GM21737 (cell line): ENCODE data around the gene GABRR1.
"Not testable (repeated sequence)": the region's sequence is repeated elsewhere in the genome, so short reads cannot be mapped to it uniquely, and the experiment has no call there.

Experiments
- ATAC-seq: cut with Tn5 transposase; IDR thresholded peaks from one replicate; pipeline ENCODE4 v1.9.1; 2021; ENCODE audit warnings: mild to moderate bottlenecking, moderate library complexity; ENCODE audit not compliant: unreplicated experiment

GABRR1 gene

GRCh38 chr6:89161326-89162046 is 55.7 kb downstream of the GABRR1 start:
- ATAC-seq, result no peak

DNA sequence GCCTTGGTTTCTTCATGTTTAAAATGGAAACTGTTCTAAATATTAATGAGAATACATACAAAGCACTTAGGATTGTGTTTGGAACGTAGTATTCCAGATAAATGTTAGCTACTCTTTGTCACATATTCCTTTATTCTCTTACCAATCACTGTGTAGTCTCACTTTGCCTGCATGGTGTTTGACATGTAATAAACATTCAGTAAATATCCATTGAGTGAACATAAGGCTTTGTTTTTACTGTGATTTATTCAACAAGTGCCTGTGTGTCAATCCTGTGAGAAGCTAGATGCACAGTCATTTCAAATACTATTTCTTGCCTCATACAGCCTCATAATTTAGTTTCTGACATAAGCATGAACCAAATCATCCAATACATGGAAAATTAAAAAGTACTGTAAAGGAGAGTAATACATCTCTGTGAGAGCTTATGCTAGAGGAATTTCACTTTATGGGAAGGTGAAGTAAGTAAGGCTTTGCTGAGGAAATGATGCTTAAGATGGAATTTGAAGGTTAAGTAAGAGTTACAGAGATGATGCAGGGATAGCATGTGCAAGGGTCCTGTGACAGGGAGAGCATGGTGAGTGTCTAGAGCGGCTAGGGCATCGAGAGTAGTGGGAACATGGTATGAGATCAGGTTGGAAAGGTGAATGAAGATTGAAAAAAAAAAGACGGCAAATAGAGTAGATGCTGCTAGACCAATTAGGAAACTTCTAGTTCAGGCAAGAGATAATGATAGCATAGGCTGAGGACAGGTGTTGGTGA is 56.6 kb downstream of the GABRR1 start:
- ATAC-seq, result no peak

DNA sequence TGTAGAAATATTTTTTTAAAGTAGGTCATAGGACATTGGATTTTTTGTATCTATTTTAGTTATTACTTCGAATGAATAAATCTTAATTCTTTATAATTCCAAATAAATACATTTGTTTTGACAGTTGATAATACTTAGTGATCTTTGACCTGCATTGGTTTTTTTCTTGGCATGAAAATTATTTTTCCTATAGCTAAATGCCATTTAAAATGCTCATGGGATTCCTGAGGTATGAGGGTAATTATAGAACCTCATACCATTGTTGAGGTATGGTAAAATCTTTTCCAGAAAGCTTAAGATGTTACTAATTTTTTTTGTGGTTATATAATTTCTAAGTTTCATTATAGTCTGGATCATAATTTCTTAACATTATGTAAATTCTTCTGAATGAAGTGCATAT is 63.0 kb downstream of the GABRR1 start:
- ATAC-seq, result no peak

DNA sequence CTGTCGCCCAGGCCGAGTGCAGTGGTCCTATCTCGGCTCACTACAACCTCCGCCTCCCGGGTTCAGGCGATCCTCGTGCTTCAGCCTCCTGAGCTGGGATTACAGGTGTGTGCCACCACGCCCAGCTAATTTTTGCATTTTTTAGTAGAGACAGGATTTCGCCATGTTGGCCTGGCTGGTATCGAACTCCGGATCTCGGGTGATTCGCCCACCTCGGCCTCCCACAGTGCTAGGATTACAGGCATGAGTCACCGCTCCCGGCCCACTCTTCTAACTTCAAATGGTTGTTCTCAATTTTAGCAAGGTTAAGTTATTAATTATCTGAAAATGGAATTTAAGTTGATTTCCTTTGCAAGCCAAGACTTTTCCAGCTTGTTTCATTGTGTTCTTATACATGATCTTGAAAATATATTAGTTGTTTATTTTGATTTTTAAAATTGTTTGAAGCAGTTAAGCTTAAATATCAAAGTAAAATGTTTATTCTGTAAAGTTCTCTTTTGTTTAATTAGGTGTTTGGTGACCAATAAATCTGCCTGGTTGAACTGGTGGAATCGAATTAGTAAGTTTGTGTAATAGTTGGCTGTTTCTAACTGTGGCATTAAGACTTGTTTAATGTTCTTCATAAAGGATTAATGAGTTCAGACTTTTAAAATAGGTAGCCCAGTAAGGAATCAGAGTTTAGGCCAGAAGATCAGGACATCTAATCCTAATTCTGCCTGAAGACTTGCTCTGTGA is 69.0 kb downstream of the GABRR1 start:
- ATAC-seq, result no peak

DNA sequence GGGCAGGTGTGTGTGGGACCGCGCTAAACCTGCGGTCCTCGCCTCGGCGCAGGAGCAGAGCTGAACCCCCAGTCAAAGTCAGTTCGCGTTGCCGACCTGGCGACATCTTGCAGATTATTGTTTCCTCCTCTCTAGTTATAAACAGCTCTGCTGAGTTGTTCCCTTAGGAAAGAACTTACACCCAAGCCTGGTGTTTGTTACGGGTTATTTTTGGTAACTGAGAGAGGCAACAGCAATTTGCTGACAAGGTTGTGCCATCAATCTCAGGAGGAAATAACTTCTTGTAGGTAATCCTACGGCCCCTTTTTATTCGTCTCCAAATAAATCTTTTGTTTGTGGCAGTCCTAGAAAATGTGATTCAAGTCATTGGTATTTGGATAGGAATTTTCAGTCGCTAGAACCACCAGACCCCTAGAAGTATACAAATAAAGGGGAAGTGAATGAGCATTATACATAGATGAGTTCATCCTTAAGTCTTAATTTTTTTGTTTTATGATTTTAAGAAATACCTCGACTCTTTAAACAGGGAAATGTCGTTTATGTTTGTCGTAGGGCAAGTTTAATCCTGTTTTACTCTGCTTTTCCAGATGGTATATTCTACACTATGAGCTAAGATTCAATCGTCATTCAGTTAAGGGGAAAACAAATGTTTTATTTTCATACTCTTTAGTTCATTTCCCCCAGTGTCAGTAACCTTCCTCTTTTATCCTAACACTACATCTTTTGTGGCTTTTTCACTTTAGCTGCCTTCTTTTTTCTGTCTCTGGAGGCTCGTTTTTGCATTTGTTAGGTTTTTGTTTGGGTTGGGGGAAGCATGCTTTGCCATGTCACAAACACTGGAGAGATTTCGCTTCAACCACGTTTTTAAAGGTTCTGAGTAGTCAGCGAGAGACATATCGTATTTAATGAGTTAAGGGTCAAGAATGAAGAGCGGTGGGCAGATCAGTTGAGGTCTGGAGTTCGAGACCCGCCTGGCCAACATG is 70.1 kb downstream of the GABRR1 start:
- ATAC-seq, result peak; percentile 32

DNA sequence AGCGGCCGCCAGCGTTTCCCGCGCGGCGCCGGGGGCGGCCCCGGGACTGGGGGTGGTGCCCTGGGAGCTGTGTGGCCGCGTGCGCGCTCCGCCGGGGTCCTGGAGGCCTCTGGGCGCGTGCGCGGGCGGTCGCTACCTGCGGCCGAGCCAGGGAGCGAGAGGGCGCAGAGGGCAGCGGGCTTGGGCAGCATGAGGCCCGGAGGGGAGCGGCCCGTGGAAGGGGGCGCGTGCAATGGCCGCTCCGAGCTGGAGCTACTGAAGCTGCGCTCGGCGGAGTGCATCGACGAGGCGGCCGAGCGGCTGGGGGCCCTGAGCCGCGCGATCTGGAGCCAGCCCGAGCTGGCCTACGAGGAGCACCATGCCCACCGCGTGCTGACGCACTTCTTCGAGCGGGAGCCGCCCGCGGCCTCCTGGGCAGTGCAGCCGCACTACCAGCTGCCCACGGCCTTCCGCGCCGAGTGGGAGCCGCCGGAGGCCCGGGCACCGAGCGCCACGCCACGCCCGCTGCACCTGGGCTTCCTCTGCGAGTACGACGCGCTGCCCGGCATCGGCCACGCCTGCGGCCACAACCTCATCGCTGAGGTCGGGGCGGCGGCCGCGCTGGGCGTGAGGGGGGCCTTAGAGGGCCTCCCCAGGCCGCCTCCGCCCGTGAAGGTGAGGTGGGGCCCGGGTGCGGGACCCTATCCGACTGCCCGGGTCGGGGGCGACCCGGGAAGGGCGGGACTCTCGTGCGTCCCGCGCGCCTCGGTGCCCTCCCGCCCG is 71.0 kb downstream of the GABRR1 start, which contains the start of gene PM20D2:
Gene PM20D2 (plus strand): TSS at position 100 of the 762 bp plus-strand sequence. CDS start 90 bp downstream, at position 190.
- ATAC-seq, result peak; percentile 66

GRCh38 chr6:89145091-89145955 is 71.8 kb downstream of the GABRR1 start:
- ATAC-seq, result peak; percentile 53

GRCh38 chr6:89144354-89144906 is 72.7 kb downstream of the GABRR1 start:
- ATAC-seq, result no peak

DNA sequence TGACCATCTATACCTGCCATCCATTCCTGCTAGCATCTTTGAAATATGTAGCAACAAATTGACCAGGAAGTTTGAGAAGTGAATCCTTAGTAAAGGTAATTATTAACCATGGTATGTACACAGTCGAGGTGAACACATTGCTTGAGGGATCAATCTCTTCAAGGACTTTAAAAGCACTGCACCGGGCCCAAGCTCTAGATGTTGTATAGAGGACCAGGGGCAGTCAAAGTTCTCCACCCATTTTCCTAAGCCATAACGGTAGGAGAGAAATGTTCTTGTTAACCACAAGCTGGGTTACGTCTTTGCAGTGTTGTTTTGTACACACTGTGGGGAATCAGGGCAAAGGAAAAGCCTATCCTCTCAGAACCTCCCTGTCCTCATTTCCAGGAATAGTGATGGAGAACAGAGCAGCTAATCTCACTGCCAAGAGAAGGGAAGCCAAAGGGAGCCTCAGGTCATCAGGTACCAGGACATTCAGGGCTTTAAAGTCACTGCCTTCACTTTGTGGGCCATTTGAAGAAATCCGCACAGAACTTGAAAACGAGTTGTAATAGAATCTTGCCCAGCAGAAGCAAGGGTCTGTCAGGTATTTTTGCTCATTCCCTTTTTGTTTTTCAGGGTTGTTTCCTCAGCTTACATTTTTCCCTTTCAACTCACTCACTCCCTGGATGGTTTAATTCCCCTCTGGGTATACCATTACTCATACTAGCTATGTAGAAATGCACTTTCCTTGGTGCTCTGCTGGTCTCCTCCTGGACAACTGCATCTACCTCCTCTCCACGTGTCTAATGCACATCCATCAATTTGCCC is 76.6 kb downstream of the GABRR1 start:
- no peak for ATAC-seq

DNA sequence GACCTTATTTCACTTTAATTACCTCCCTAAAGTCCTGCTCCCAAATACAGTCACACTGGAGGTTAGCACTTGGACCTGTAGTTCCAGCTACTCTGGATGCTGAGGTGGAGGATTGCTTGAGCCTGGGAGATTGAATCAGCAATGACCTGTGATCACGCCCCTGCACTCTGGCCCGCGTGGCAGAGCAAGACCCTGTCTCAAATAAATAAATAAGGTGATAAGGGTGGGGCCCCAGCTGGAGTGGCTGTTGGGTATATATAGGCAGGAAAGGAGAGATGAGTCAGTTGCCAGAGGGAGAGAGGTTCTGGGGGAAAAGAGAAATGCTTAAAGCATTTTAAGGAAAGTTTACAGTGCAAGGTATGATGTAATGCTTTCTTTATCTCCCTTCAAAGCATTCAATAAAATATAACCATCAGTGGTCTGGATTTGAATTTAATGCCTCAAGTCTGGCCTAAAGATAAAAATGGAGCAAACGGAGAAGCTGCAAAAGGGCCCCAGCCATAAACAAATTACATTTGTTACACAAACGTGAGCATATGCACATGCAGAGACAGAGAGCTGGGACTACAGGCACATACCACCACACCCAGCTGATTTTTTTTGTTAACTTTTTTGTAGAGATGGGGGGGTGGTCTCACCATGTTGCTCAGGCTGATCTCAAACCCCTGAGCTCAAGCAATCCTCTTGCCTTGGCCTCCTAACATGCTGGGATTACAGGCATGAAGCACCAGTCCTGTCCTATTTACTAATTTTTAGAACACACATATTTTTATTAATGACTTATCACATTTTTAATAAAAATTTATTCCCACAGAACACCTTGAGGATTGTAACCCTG is 77.4 kb downstream of the GABRR1 start:
- no peak for ATAC-seq

DNA sequence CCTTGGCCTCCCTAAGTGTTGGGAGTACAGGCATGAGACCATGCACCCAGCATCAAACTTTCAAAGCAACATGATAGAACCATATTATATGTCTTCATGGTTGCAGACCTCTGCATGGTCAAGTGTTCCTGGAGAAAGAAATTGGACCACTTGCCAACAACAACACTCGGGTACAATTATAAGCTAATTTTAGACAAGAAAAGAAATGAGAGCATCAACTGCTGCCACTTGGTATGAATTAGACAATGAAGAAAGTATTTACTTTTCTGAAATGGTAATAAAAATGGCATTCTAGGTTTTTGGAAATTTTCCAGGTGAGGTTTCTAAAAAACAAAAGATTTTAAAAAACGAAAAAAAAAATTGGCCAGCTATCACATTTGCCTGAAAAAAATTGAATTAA is 79.0 kb downstream of the GABRR1 start:
- ATAC-seq, result no peak

DNA sequence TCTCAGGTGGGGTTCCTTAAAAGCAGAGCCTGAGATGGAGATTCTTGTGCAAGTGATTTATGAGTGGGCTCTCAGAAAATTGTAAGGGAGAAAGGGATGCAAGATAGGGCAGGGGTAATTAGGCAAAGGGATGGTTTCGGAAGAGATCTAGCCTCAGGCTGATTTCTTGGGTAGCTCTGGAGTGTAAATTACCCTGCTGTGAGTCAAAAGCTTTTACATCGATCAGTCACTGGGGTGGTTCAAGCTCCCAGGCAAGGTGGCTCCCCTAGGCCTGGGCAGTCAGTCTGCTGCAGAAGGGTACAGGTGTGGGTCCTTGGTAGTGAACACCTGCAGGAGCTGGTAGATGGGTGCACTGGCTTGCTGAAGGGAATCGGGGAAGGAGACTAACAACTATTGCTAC is 82.4 kb downstream of the GABRR1 start:
- ATAC-seq, result no peak

DNA sequence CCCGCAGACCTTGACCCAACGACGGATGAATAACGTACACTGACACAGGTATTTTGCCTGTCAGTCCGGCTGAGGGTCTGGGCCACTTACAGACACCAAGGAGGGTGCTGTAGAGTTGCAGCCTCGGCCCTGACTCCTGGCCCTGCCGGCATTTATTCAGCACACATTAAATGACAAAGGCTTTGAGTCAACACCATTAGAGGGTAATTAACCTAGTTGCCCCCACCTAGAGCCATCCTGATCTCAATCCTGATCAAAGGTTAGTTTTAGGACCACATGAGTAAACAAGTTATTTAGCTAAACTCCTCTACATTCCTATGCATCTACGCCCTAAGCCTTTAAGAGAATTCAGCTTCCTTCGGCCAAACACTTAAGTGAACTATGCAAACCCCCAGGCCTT is 83.2 kb downstream of the GABRR1 start:
- no peak for ATAC-seq

DNA sequence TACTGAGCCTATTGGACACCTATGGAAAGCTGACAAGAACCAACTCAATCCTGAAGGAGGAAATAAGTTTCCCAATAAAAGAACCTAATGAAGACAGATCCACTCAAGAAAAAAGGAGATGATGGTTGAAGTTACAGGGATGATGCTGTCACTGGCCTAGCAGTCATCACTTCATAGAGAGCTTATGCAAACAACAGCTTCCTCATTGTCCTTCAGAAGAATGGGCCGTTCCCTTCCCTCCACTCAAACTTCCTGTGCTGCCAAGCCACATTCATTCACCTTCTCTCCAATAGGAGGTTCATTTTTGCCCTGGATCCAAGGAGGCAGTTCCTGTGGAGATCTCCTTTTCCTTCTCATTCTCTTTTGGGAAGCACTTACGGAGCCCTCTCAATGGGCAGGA is 85.1 kb downstream of the GABRR1 start:
- ATAC-seq, result no peak

- ATAC-seq, result no peak
These were observed 85.6 kb downstream of the GABRR1 start for GRCh38 chr6:89131599-89131998.

GRCh38 chr6:89128256-89128671 is 88.9 kb downstream of the GABRR1 start:
- ATAC-seq, result not testable (repeated sequence)
